Choroid plexus epithelial cell (primary cell): ENCODE results near the gene TES.
"Not testable (repeated sequence)": the region's sequence is repeated elsewhere in the genome, so short reads cannot be mapped to it uniquely, and the experiment has no call there.

Source experiments
- DNase-seq: peaks from one replicate; pipeline ENCODE4 v3.0.0-alpha.2; 2010; ENCODE audit warnings: low read depth
- H3K4me3 ChIP-seq: 2 replicates; pipeline ENCODE4 v1.5.1; 2011; ENCODE audit warnings: low read depth, mild to moderate bottlenecking, control low read depth, low read length, moderate library complexity
- TF ChIP-seq, protein P1 (sequence below): conservative IDR thresholded peaks from 2 replicates; pipeline ENCODE4 v1.5.1; 2011; ENCODE audit warnings: low read depth, mild to moderate bottlenecking, control low read depth, inconsistent platforms, low read length, moderate library complexity

The TES gene

DNA sequence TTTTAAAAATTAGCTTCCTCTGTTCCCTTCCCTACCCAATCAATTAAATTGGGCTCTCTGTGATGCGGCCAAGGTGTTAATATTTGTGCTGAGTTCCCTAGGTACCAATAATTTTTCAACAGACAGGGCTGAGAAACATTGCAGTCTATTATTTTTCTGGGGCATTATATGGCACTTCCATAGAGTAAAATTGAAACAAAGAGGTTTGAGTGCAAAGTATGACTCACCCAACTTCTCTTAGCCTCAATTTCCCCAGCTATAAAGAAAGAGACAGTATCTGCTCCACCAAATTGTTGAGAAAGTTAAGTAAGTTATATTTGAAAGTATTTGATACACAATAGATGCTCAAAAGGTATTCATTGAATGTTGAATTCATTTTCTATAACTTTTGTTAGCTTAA lies 74.9 kb downstream of the TES start:
- H3K4me3 ChIP-seq = no peak overlapping the region
- TF ChIP-seq, protein P1, sequence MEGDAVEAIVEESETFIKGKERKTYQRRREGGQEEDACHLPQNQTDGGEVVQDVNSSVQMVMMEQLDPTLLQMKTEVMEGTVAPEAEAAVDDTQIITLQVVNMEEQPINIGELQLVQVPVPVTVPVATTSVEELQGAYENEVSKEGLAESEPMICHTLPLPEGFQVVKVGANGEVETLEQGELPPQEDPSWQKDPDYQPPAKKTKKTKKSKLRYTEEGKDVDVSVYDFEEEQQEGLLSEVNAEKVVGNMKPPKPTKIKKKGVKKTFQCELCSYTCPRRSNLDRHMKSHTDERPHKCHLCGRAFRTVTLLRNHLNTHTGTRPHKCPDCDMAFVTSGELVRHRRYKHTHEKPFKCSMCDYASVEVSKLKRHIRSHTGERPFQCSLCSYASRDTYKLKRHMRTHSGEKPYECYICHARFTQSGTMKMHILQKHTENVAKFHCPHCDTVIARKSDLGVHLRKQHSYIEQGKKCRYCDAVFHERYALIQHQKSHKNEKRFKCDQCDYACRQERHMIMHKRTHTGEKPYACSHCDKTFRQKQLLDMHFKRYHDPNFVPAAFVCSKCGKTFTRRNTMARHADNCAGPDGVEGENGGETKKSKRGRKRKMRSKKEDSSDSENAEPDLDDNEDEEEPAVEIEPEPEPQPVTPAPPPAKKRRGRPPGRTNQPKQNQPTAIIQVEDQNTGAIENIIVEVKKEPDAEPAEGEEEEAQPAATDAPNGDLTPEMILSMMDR = no peak
- no peak for DNase-seq

DNA sequence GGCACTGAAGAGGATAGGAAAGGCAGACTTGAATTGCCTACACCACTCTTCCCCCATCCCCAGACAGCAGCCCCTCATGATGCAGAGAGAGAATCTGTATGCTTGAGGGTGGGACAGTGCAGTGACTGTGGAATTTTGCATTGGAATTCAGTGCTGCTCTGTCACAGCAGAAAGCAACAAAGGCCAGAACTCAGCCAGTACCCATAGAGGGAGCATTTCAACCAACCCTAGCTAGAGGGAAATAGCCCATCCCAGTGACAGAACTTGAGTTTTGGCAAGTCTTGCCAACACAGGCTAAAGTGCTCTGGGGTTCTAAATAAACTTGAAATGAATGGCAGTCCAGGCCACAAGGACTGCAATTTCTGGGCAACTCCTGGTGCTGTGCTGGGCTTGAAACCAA lies 80.4 kb downstream of the TES start:
- peak; percentile 22 for DNase-seq
- TF ChIP-seq, protein P1 = peak; percentile 42
- H3K4me3 ChIP-seq = no peak overlapping the region

DNA sequence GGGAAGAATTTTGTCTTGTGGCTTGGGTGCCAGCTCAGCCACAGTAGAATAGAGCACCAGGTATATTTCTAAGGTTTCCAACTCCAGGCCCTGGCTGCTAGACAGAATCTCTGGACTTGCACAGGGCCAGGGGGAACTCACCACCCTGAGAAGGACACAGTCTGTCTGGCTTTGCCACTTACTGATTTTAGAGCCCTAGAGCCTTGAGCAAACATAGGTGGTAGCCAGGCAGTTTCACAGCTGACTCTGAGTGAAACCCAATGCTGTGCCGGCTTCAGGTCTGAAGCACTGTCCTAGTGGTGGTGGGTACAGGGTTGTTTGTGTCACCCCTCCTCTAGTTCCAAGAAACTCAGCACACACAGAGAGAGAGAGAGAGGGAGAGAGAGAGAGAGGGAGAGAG lies 81.6 kb downstream of the TES start:
- TF ChIP-seq, protein P1 = no peak
- DNase-seq = no peak
- H3K4me3 ChIP-seq = no peak overlapping the region

DNA sequence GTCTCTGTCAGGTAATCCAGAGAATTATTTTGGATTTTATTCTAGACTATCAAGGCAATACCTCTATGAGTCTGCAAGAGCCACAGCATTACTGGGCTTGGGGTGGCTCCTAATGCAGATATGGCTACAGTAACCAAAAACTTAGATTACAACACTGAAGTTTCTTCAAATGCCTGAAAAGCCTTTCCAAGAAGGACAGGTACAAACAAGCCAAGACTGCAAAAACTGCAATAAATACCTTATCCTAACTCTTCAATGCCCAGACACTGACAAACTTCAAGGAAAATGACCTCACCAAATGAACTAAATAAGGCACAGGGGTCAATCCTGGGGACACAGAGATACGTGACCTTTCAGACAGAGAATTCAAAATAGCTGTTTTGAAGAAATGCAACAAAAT lies 82.0 kb downstream of the TES start:
- TF ChIP-seq, protein P1 = no peak
- DNase-seq = no peak
- no peak overlapping the region for H3K4me3 ChIP-seq

DNA sequence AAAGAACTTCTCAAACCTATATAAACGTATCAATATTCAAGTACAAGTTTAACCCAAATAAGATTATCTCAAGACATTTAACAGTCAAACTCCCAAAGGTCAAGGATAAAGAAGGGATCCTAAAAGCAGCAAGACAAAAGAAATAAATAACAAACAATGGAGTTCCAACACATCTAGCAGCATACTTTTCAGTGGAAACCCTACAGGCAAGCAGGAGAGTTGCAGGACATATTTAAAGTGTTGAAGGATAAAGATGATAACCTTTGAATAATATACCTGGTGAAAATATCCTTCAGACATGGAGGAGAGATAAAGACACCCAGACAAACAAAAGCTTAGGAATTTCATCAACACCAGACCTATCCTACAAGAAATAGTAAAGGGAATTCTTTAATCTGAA lies 82.8 kb downstream of the TES start:
- H3K4me3 ChIP-seq = no peak overlapping the region
- TF ChIP-seq, protein P1 = peak; percentile 32
- no peak for DNase-seq

DNA sequence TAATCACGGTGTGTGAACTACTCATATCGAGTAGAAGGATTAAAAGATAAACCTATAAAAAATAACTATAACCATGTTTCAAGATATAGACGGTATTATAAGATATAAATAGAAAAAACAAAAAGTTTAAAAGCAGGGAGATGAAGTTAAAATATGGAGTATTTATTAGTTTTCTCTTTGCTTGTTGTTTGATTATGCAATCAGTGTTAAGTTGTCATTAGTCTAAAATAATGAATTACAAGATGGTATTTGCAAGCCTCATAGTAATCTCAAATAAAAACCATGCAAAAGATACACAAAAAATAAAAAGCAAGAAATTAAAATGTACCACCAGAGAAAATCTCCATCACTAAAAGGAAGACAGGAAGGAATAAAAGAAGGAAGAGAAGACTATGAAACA lies 83.3 kb downstream of the TES start:
- H3K4me3 ChIP-seq = no peak overlapping the region
- DNase-seq = no peak
- TF ChIP-seq, protein P1 = no peak

DNA sequence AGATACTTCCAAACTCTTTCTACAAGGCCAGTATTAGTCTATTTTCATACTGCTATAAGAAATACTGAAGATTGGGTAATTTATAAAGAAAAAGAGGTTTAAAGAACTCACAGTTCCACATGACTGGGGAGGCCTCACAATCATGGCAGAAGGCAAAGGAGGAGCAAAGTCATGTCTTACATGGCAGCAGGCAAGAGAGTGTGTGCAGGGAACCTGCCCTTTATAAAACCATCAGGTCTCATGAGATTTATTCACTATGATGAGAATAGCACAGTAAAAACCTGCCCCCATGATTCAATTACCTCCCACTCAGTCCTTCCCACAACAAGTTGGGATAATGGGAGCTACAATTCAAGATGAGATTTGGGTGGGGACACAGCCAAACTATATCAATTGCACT lies 85.6 kb downstream of the TES start:
- DNase-seq = not testable (repeated sequence)

DNA sequence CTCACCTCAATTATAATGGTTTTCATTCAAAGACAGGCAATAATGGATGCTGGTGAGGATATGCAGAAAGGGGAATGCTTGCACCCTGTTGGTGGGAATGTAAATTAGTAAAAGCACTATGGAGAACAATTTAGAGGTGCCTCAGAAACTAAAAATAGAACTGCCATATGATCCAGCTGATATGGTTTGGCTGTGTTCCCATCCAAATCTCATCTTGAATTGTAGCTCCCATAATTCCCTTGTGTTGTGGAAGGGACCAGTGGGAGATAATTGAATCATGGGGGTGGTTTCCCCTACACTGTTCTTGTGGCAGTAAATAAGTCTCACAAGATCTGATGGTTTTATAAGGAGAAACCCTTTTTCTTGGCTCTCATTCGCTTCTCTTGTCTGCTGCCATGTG lies 87.7 kb downstream of the TES start:
- no peak overlapping the region for H3K4me3 ChIP-seq
- DNase-seq = no peak
- TF ChIP-seq, protein P1 = no peak

More for the DNA sequence above, 85.6 kb downstream of the TES start:
- not testable (repeated sequence) for H3K4me3 ChIP-seq
